ENCODE results near the gene ATP6V0C. TPM values are rescaled to one million over a fixed set of nuclear protein-coding genes. Genes with fewer than 3 reads are reported as not detected.

The ATP6V0C gene
- total and polyA plus RNA-seq, 2 of the 13 experiments (the other 11 are each of a cell fraction or from before 2014, with no cell fraction given) = 10.4 to 20.1 TPM

GRCh38 chr16:2484898-2485508 is 28.7 kb upstream of the ATP6V0C start (continued):
- TF ChIP-seq, protein P1, sequence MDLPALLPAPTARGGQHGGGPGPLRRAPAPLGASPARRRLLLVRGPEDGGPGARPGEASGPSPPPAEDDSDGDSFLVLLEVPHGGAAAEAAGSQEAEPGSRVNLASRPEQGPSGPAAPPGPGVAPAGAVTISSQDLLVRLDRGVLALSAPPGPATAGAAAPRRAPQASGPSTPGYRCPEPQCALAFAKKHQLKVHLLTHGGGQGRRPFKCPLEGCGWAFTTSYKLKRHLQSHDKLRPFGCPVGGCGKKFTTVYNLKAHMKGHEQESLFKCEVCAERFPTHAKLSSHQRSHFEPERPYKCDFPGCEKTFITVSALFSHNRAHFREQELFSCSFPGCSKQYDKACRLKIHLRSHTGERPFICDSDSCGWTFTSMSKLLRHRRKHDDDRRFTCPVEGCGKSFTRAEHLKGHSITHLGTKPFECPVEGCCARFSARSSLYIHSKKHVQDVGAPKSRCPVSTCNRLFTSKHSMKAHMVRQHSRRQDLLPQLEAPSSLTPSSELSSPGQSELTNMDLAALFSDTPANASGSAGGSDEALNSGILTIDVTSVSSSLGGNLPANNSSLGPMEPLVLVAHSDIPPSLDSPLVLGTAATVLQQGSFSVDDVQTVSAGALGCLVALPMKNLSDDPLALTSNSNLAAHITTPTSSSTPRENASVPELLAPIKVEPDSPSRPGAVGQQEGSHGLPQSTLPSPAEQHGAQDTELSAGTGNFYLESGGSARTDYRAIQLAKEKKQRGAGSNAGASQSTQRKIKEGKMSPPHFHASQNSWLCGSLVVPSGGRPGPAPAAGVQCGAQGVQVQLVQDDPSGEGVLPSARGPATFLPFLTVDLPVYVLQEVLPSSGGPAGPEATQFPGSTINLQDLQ (CRISPR knock-in tag; IDR thresholded peaks at IDR 0.05) = no peak
- TF ChIP-seq RORA (CRISPR knock-in tag; IDR thresholded peaks at IDR 0.05) = no peak
- no peak for TF ChIP-seq ZNF484 (CRISPR knock-in tag; IDR thresholded peaks at IDR 0.05; ENCODE audit: borderline replicate concordance, low read depth)
- no peak for TF ChIP-seq MTF2 (CRISPR knock-in tag; IDR thresholded peaks at IDR 0.05; ENCODE audit: borderline replicate concordance)
- peak; percentile 62; the same call in 1 of the 2 replicates for TF ChIP-seq UBTF (CRISPR knock-in tag; IDR thresholded peaks at IDR 0.05)
- no peak for TF ChIP-seq HOXA9 (CRISPR knock-in tag; IDR thresholded peaks at IDR 0.05; ENCODE audit: borderline replicate concordance)
- TF ChIP-seq RAD21 (CRISPR knock-in tag; IDR thresholded peaks at IDR 0.05) = no peak
- no peak for TF ChIP-seq ATRX (CRISPR knock-in tag; IDR thresholded peaks at IDR 0.05; ENCODE audit: borderline replicate concordance)
- no peak for TF ChIP-seq RFX1 (IDR thresholded peaks at IDR 0.05)
- no peak for TF ChIP-seq NFIB (CRISPR knock-in tag; IDR thresholded peaks at IDR 0.05; ENCODE audit: borderline replicate concordance)
- no peak for TF ChIP-seq ZNF17 (CRISPR knock-in tag; IDR thresholded peaks at IDR 0.05)
- TF ChIP-seq ISX (CRISPR knock-in tag; conservative IDR thresholded peaks at IDR 0.05) = no peak
- no peak for TF ChIP-seq ZNF510 (CRISPR knock-in tag; IDR thresholded peaks at IDR 0.05; ENCODE audit: low read depth)
- no peak for TF ChIP-seq ZHX1 (CRISPR knock-in tag; IDR thresholded peaks at IDR 0.05; ENCODE audit: low read depth)
- TF ChIP-seq SOX6 (IDR thresholded peaks at IDR 0.05) = no peak
- TF ChIP-seq SOX6 (CRISPR knock-in tag; IDR thresholded peaks at IDR 0.05) = peak; percentile 87
- TF ChIP-seq KDM5B (CRISPR knock-in tag; IDR thresholded peaks at IDR 0.05; ENCODE audit: borderline replicate concordance) = no peak; the same call in 1 of the 2 replicates
- TF ChIP-seq ZNF263 (CRISPR knock-in tag; IDR thresholded peaks at IDR 0.05) = no peak; the same call in none of the 2 replicates
- no peak for TF ChIP-seq FOXM1 (CRISPR knock-in tag; IDR thresholded peaks at IDR 0.05)
- TF ChIP-seq HCFC1 (IDR thresholded peaks at IDR 0.05; ENCODE audit: low read depth, low read length) = no peak
- 0 out of 2 replicates have a peak, but pooled peaks have one; percentile 32 for TF ChIP-seq JUN (CRISPR knock-in tag; IDR thresholded peaks at IDR 0.05)
- 0 out of 2 replicates have a peak, but pooled peaks have one; percentile 70 for TF ChIP-seq ZNF83 (CRISPR knock-in tag; IDR thresholded peaks at IDR 0.05; ENCODE audit: borderline replicate concordance)
- no peak for TF ChIP-seq ZNF674 (CRISPR knock-in tag; IDR thresholded peaks at IDR 0.05; ENCODE audit: low read depth)
- peak; percentile 77 for TF ChIP-seq HMG20B (CRISPR knock-in tag; conservative IDR thresholded peaks at IDR 0.05)
- no peak for TF ChIP-seq ZNF234 (CRISPR knock-in tag; conservative IDR thresholded peaks at IDR 0.05)
